GM19397 (cell line): ENCODE measurements around the gene S100A13.
"Not testable (repeated sequence)": the region's sequence is repeated elsewhere in the genome, so short reads cannot be mapped to it uniquely, and the experiment has no call there.

Source experiments
- ATAC-seq: cut with Tn5 transposase; IDR thresholded peaks from one replicate; pipeline ENCODE4 v1.9.1; 2021; ENCODE audit warnings: mild to moderate bottlenecking, moderate library complexity; ENCODE audit not compliant: unreplicated experiment

S100A13 gene

GRCh38 chr1:153608742-153609584, 18.3 kb downstream of the S100A13 start:
- ATAC-seq, result no peak

GRCh38 chr1:153608089-153608682, 19.1 kb downstream of the S100A13 start:
- ATAC-seq, result no peak

GRCh38 chr1:153607381-153607780, 19.9 kb downstream of the S100A13 start:
- no peak for ATAC-seq

GRCh38 chr1:153606194-153606593, 21.1 kb downstream of the S100A13 start:
- ATAC-seq, result no peak

- no peak for ATAC-seq
These were observed 24.6 kb downstream of the S100A13 start for GRCh38 chr1:153602749-153603148.

- no peak for ATAC-seq
These were observed 27.5 kb downstream of the S100A13 start for GRCh38 chr1:153599847-153600246.

GRCh38 chr1:153598309-153599172, 28.8 kb downstream of the S100A13 start:
- ATAC-seq, result peak; percentile 97

- no peak for ATAC-seq
These were observed 30.1 kb downstream of the S100A13 start for GRCh38 chr1:153597206-153597605.

GRCh38 chr1:153592748-153593147, 34.6 kb downstream of the S100A13 start:
- ATAC-seq, result no peak

GRCh38 chr1:153588482-153588881, 38.8 kb downstream of the S100A13 start:
- no peak for ATAC-seq

- not testable (repeated sequence) for ATAC-seq
These were observed 39.3 kb downstream of the S100A13 start for GRCh38 chr1:153588033-153588432.

GRCh38 chr1:153587314-153587713, 40.0 kb downstream of the S100A13 start:
- ATAC-seq, result no peak

- ATAC-seq, result no peak
These were observed 41.0 kb downstream of the S100A13 start for GRCh38 chr1:153586347-153586746.

- no peak for ATAC-seq
These were observed 42.3 kb downstream of the S100A13 start for GRCh38 chr1:153585006-153585405.

- ATAC-seq, result no peak
These were observed 43.3 kb downstream of the S100A13 start for GRCh38 chr1:153583976-153584375.

GRCh38 chr1:153583514-153583913, 43.8 kb downstream of the S100A13 start:
- not testable (repeated sequence) for ATAC-seq

- not testable (repeated sequence) for ATAC-seq
These were observed 44.5 kb downstream of the S100A13 start for GRCh38 chr1:153582836-153583235.

- no peak for ATAC-seq
These were observed 48.4 kb downstream of the S100A13 start for GRCh38 chr1:153578936-153579335.

GRCh38 chr1:153578490-153578889, 48.8 kb downstream of the S100A13 start:
- ATAC-seq, result no peak

GRCh38 chr1:153577624-153578051, 49.7 kb downstream of the S100A13 start:
- ATAC-seq, result no peak

- no peak for ATAC-seq
These were observed 50.2 kb downstream of the S100A13 start for GRCh38 chr1:153577138-153577537.
